Loucy (cell line): ENCODE results near the gene ASTN2.

Experiments used
- H2AFZ ChIP-seq: fragments of 200-600 bp; sonication (generic); 2 replicates; pipeline ENCODE4 v1.6.0; 2016; ENCODE audit warnings: antibody characterized with exemption, mild to moderate bottlenecking, low read length, moderate library complexity
- H3F3A ChIP-seq: fragments of 200-600 bp; 2 replicates; pipeline ENCODE4 v1.6.0; 2016; ENCODE audit warnings: antibody characterized with exemption, low read depth, mild to moderate bottlenecking
- H3K27me3 ChIP-seq: fragments of 200-600 bp; sonication (generic); 2 replicates; pipeline ENCODE4 v1.6.1; 2014; ENCODE audit warnings: low read length, mild to moderate bottlenecking; ENCODE audit not compliant: insufficient read depth, poor library complexity, severe bottlenecking
- H3K36me3 ChIP-seq: fragments of 200-600 bp; sonication (generic); 2 replicates; pipeline ENCODE4 v1.6.1; 2016; ENCODE audit warnings: low read length; ENCODE audit not compliant: insufficient read depth
- H3K4me1 ChIP-seq: fragments of 200-600 bp; sonication (generic); 2 replicates; pipeline ENCODE4 v1.5.1; 2014; ENCODE audit warnings: low read length, mild to moderate bottlenecking; ENCODE audit not compliant: insufficient read depth, poor library complexity, severe bottlenecking
- H3K4me2 ChIP-seq: fragments of 200-600 bp; sonication (generic); 2 replicates; pipeline ENCODE4 v1.6.0; 2014; ENCODE audit warnings: antibody characterized with exemption, low read length, low read depth, mild to moderate bottlenecking; ENCODE audit not compliant: poor library complexity, severe bottlenecking
- H3K4me3 ChIP-seq: fragments of 200-600 bp; sonication (generic); 2 replicates; pipeline ENCODE4 v1.5.1; 2014; ENCODE audit warnings: low read length, mild to moderate bottlenecking, mixed read lengths; ENCODE audit not compliant: poor library complexity, severe bottlenecking
- H3K79me2 ChIP-seq: fragments of 200-600 bp; sonication (generic); 2 replicates; pipeline ENCODE4 v1.6.1; 2014; ENCODE audit warnings: low read length; ENCODE audit not compliant: insufficient read depth
- H3K9ac ChIP-seq: fragments of 200-600 bp; sonication (generic); 2 replicates; pipeline ENCODE4 v1.6.0; 2014; ENCODE audit warnings: mild to moderate bottlenecking, low read depth, low read length, moderate library complexity; ENCODE audit not compliant: poor library complexity, severe bottlenecking
- H3K9me2 ChIP-seq: fragments of 200-600 bp; sonication (generic); replicated peaks from 2 replicates; pipeline ENCODE4 v1.6.1; 2016; ENCODE audit warnings: low read depth, low read length, mixed read lengths
- H3K9me3 ChIP-seq: fragments of 200-600 bp; sonication (generic); 2 replicates; pipeline ENCODE4 v1.6.1; 2014; ENCODE audit warnings: mild to moderate bottlenecking, antibody characterized with exemption, low read length, low read depth; ENCODE audit not compliant: insufficient read depth
- H4K20me1 ChIP-seq: fragments of 200-600 bp; sonication (generic); 2 replicates; pipeline ENCODE4 v1.6.0; 2014; ENCODE audit warnings: antibody characterized with exemption, low read length, mild to moderate bottlenecking; ENCODE audit not compliant: insufficient read depth, poor library complexity, severe bottlenecking
- EZH2phosphoT487 ChIP-seq: fragments of 200-600 bp; IDR thresholded peaks from 2 replicates; pipeline ENCODE4 v1.6.1; 2018; ENCODE audit warnings: antibody characterized with exemption, mild to moderate bottlenecking, moderate library complexity, borderline replicate concordance
- TF ChIP-seq, protein P1 (sequence below): fragments of 200-600 bp; sonication (generic); conservative IDR thresholded peaks from 2 replicates; pipeline ENCODE4 v1.5.1; 2014; ENCODE audit warnings: mild to moderate bottlenecking, antibody characterized with exemption, low read length

The ASTN2 gene

DNA sequence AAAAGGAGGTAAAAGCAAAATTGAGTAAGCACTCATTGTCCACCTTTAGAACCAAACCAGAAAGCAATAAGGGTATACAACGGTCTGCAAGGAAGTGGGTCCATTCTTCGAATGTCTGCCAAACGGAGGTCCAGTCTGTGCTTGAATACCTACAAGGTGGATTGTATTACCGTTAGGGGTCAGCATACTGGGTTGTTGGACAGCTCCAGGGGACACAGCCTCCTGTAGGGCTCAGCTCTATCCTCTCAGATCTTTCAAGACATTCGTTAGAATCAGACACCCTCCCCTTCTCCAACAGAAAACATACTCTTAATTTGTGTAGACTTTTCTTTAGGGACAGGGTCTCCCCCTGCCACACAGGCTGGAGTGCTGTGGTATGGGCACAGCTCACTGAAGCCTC is 5.5 kb downstream of the ASTN2 start:
- Histone ChIP-seq H3K9ac (no peak overlapping the region), H3F3A (no peaks in the 10 kb centered on the region), H2AFZ (no peak overlapping the region), H3K36me3 (no peaks in the 10 kb centered on the region), H3K79me2 (no peaks in the 10 kb centered on the region), H3K9me3 (peaks cover 2% of the 10 kb centered on the region; the same call in 1 of the 2 replicates), H4K20me1 (no peaks in the 10 kb centered on the region), H3K4me1 (no peaks in the 10 kb centered on the region), H3K4me2 (no peak overlapping the region), H3K27me3 (no peaks in the 10 kb centered on the region), H3K9me2 (no peaks in the 10 kb centered on the region), H3K4me3 (no peak overlapping the region)
- TF ChIP-seq EZH2phosphoT487: no peak
- TF ChIP-seq, protein P1, sequence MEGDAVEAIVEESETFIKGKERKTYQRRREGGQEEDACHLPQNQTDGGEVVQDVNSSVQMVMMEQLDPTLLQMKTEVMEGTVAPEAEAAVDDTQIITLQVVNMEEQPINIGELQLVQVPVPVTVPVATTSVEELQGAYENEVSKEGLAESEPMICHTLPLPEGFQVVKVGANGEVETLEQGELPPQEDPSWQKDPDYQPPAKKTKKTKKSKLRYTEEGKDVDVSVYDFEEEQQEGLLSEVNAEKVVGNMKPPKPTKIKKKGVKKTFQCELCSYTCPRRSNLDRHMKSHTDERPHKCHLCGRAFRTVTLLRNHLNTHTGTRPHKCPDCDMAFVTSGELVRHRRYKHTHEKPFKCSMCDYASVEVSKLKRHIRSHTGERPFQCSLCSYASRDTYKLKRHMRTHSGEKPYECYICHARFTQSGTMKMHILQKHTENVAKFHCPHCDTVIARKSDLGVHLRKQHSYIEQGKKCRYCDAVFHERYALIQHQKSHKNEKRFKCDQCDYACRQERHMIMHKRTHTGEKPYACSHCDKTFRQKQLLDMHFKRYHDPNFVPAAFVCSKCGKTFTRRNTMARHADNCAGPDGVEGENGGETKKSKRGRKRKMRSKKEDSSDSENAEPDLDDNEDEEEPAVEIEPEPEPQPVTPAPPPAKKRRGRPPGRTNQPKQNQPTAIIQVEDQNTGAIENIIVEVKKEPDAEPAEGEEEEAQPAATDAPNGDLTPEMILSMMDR: no peak

DNA sequence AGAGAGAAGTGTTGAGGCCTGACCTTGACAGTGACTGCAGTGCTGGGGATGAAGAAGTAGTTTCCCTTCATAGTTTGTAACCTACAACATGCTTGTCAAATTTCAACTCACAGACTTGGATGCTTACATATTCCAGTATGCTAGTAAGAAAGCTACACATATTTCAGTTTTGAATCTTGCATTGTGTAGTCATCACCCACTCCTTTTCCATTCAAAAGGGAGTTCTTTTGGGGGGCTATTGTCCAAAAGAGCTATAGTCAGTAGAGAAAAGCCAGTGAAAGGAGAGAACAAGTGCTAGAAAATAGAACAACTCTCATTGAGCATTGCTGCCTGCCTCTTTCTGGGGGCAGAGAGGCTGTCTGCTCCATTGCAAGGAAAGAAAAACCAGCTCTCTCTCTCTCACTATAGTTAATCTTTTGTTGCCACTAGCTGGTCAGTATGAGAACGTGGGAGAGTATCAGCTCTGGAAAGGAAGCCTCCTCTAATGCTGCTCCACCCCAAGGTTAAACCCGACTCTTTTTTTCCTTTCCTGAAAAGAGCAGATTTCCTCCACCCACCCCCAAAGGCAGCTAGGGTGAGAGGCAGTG is 7.3 kb downstream of the ASTN2 start:
- no peak overlapping the region for H3K9ac ChIP-seq
- no peak overlapping the region for H3K4me3 ChIP-seq
- no peak overlapping the region for H2AFZ ChIP-seq
- no peak overlapping the region for H3K4me2 ChIP-seq
- no peaks in the 10 kb centered on the region for H3F3A ChIP-seq
- no peaks in the 10 kb centered on the region for H3K4me1 ChIP-seq
- no peaks in the 10 kb centered on the region for H3K9me2 ChIP-seq
- no peaks in the 10 kb centered on the region for H3K9me3 ChIP-seq
- no peaks in the 10 kb centered on the region for H4K20me1 ChIP-seq
- H3K27me3 ChIP-seq: no peaks in the 10 kb centered on the region
- H3K36me3 ChIP-seq: no peaks in the 10 kb centered on the region
- TF ChIP-seq EZH2phosphoT487: no peak
- TF ChIP-seq, protein P1: no peak
- H3K79me2 ChIP-seq: no peaks in the 10 kb centered on the region

DNA sequence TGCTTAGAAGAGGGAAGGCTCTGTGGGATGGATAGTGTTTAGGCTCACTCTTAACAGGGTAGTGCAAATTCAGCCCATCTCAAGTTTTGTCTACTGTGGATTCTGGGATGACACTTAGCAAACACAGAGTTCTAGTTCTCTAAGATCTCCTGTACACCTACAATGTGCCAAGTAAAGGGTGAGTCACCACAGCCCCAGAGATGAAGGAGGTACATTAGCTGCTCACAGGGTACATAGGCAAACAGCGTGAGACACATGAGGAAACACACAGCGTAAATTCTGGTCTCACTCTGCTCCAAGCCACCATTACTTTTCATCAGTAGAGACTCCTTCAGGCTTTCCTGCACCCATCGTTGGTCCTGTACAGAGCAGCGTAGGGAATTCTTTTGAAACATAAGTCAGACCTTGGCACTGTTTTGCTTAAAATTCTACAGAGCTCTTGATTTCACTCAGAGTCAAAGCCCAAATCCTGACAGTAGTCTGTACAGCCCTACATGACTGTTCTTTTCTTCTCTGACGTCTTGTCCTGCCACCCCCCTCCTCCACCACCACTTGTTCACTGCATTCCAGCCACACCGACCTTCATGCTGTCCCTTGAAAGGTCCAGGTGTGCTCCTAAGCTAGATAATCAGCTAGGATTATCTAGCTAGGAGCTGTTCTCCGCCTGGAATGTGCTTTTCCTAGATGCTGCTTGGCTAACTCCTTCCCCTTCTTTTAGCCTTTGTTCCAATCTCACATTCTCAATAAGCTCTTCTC is 8.7 kb downstream of the ASTN2 start:
- TF ChIP-seq EZH2phosphoT487: no peak
- TF ChIP-seq, protein P1: no peak
- Histone ChIP-seq H3K4me2 (no peak overlapping the region), H3K9ac (no peak overlapping the region), H3K36me3 (no peaks in the 10 kb centered on the region), H3K27me3 (no peaks in the 10 kb centered on the region), H3K4me1 (no peaks in the 10 kb centered on the region), H3K9me2 (no peaks in the 10 kb centered on the region), H3K79me2 (no peaks in the 10 kb centered on the region), H3K9me3 (no peaks in the 10 kb centered on the region), H3K4me3 (no peak overlapping the region), H3F3A (no peaks in the 10 kb centered on the region), H4K20me1 (no peaks in the 10 kb centered on the region), H2AFZ (no peak overlapping the region)
